ENCODE measurements around the gene RUSC1.

DNA sequence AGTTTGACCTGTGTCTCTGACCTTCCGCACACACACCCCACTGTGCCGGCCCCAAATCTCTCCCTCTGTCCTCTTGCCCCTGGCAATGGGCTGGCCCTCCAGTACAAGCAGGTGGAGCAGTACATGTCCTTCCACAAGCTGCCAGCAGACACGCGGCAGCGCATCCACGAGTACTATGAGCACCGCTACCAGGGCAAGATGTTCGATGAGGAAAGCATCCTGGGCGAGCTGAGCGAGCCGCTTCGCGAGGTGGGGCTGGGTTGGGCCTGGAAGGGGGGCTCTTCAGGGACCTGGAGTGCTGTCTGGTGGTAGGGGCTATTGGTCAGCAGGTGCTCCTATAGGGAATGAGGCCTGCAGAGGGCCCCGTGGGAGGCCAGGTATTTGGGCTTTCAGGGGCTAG lies 35.6 kb upstream of the RUSC1 start:
- TF ChIP-seq, protein P1, sequence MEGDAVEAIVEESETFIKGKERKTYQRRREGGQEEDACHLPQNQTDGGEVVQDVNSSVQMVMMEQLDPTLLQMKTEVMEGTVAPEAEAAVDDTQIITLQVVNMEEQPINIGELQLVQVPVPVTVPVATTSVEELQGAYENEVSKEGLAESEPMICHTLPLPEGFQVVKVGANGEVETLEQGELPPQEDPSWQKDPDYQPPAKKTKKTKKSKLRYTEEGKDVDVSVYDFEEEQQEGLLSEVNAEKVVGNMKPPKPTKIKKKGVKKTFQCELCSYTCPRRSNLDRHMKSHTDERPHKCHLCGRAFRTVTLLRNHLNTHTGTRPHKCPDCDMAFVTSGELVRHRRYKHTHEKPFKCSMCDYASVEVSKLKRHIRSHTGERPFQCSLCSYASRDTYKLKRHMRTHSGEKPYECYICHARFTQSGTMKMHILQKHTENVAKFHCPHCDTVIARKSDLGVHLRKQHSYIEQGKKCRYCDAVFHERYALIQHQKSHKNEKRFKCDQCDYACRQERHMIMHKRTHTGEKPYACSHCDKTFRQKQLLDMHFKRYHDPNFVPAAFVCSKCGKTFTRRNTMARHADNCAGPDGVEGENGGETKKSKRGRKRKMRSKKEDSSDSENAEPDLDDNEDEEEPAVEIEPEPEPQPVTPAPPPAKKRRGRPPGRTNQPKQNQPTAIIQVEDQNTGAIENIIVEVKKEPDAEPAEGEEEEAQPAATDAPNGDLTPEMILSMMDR (IDR thresholded peaks at IDR 0.05), result no peak
- TF ChIP-seq EZH2 (IDR thresholded peaks at IDR 0.05; ENCODE audit: borderline replicate concordance, insufficient read depth, low read depth, low read length, poor library complexity, severe bottlenecking), result no peak
